GM19025 (cell line): ENCODE measurements around the gene RELB.
"Not testable (repeated sequence)": the region's sequence is repeated elsewhere in the genome, so short reads cannot be mapped to it uniquely, and the experiment has no call there.

Source experiments
- ATAC-seq: cut with Tn5 transposase; IDR thresholded peaks from one replicate; pipeline ENCODE4 v1.9.1; 2021; ENCODE audit warnings: mild to moderate bottlenecking, low read depth, moderate library complexity; ENCODE audit not compliant: unreplicated experiment

RELB gene, protein sequence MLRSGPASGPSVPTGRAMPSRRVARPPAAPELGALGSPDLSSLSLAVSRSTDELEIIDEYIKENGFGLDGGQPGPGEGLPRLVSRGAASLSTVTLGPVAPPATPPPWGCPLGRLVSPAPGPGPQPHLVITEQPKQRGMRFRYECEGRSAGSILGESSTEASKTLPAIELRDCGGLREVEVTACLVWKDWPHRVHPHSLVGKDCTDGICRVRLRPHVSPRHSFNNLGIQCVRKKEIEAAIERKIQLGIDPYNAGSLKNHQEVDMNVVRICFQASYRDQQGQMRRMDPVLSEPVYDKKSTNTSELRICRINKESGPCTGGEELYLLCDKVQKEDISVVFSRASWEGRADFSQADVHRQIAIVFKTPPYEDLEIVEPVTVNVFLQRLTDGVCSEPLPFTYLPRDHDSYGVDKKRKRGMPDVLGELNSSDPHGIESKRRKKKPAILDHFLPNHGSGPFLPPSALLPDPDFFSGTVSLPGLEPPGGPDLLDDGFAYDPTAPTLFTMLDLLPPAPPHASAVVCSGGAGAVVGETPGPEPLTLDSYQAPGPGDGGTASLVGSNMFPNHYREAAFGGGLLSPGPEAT

DNA sequence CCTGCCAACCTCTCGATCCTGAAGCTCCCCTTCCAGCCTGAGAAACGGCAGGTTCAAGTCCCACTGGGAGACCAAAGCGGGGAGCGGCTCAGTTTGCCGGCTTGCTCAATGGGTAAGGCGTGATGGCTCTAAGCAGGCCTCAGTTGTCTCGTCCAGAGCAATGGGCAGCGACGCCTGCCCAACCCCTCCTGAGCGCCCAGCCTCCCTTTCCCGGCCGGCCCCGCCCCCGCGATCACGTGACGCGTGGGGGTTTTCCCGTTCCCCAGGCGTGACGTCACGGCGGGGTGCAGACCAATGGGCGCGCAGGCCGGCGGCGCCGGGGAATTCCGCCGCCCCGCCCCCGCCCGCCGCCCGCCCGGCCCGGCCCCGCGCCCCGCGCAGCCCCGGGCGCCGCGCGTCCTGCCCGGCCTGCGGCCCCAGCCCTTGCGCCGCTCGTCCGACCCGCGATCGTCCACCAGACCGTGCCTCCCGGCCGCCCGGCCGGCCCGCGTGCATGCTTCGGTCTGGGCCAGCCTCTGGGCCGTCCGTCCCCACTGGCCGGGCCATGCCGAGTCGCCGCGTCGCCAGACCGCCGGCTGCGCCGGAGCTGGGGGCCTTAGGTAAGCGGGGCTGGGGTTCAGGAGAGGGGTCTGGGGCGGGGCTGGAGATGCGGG is at the start of gene RELB:
Gene RELB (plus strand): TSS at position 378 of the 653 bp plus-strand sequence. CDS start 116 bp downstream, at position 494.
- ATAC-seq = peak; percentile 62

DNA sequence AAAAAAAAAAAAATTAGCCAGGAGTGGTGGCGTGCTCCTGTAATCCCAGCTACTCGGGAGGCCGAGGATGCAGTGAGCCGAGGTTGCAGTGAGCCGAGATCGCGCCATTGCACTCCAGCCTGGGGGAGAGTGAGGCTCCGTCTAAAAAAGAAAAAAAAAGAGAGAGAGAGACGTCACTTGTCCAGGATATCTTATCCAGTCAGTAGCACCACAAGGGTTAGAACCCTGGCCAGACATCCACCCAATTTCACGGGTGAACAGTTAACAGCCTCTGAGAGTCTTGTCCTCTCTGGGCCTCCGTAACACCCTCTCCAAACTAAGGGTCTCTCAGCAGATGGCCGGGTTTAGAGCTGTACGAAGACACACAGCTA is 47.0 kb upstream of the RELB start:
- ATAC-seq = no peak

GRCh38 chr19:44954649-44955504 is 46.4 kb upstream of the RELB start, which contains the start of gene CLPTM1:
CLPTM1 (plus strand) TSS chr19:44955380; CDS start chr19:44955396, 16 bp downstream.
- peak; percentile 75 for ATAC-seq

DNA sequence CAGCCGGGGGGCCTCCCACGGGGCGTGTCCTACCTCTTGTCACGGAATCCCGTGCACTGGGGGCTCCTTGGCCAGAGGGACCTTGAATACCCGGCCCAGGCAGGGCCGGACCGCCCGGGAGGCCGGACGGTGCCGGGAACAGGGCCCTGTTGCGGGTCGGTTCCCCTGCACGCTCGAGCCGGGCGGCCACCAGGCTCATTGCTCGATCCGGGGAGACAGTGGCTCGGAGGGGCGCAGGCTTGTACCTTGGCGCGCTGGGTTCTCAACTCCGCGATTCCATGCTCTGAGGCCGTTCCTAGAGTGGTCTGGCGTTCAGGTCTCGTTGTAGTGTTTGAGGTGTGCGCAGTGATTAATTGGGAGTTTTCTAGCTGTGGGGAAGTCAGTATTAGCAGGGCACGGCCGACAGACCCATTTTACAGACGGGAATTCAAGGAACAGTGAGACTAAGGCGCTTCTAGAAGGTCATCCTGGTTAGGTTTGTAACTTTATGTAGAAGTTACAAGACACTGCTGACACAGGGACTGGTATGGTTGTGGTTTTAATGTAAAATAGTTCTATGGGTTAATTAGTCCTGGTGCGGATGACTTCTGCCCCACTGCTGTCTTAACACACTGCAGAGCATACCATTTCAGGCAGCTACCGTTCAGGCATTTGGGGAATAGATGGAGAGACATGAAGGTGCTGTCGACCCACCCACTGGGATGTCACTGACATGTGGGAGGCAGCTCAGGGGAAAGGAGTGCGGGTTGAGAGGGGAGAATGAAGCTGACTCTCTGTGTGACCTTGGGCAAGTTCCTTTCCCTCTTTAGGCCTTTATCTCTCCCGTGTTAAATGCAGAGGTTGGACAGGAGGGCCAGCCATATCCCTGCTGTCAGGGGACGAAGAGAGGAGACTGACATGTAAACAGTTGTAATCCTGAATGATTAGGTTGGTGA is 45.5 kb upstream of the RELB start:
- ATAC-seq = peak; percentile 11

DNA sequence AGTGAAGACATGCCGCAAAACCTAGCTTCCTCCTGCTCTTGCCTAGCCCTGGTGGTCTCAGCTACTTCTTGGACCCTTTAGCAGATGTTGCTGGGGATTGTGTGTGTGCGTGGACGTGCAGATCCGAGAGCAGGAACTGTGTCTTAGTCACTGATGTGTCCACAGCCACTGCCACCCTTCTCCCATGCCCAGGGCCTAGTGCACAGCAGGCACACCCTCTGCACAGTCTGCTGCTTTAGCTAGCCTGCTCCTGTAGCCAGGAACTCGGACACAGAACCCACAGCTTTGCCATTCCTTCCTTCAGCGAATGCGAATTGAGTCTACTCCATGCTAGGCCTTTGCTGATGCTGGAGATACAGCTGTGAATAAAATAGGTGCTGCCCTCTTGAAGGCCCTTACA is 43.7 kb upstream of the RELB start:
- ATAC-seq = no peak

GRCh38 chr19:44958090-44958489 is 43.2 kb upstream of the RELB start:
- no peak for ATAC-seq

GRCh38 chr19:44959691-44960090 is 41.6 kb upstream of the RELB start:
- ATAC-seq = no peak

DNA sequence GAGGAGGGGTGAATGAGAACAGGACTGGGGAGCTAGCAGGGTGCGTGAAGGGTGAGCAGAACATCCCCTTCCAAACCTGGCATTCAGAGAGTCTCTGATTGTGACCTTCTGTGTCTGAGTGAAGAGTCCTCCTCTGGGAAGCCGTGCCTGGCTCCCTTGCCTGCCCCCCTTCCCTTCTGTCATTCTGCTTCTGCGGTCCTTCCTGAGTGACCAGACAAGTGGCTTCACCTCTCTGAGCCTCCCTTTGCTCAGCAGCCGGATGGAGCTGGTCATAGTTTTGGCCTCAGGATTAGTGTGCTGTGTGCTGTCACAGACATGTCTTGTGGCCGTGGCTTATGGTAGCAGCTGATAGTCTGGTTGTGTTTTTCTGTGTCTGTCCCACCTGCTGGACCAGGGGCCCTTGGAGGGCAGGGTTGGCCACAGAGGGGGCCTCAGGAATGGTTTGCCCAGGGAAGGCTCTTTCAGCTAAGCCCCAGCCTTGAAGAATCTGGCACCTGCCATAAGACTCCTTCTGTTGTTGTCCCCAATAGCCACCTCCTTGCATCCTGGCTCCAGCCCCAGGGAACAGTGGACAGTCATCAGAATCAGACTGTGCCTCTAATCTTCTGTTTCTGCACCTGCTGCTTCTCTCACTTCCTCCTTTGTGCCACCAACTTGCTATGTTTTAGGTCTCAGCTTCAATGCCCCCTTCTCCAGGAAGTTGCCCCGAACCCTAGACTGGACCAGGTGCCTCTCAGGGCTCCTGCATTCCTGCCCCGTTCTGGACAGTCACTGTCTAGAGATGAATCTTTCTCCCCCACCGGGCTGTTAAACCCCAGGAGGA is 40.1 kb upstream of the RELB start:
- ATAC-seq = no peak

- no peak for ATAC-seq
Observed at GRCh38 chr19:44961821-44962220, 39.4 kb upstream of the RELB start.

- ATAC-seq = no peak
Observed at GRCh38 chr19:44968118-44968517, 33.1 kb upstream of the RELB start.

DNA sequence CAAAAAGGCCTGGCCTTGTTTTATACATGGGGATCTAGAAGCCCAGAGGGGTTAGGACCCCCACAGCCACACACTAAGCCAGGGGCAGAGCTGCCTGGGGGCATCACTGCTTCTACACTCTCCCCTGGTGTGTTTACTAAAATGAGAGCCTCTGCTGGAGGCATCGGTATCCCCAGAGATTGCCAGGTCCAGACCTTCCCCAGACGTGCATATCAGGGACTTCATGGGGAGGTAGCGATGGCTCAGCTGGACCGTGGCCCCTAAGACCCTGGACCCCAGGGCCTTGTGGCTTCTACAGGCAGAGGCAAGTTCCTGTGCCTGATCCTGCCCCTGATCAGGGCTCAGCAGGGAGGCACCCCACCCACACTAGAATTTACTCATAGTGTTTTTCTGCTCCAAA is 32.6 kb upstream of the RELB start:
- no peak for ATAC-seq

DNA sequence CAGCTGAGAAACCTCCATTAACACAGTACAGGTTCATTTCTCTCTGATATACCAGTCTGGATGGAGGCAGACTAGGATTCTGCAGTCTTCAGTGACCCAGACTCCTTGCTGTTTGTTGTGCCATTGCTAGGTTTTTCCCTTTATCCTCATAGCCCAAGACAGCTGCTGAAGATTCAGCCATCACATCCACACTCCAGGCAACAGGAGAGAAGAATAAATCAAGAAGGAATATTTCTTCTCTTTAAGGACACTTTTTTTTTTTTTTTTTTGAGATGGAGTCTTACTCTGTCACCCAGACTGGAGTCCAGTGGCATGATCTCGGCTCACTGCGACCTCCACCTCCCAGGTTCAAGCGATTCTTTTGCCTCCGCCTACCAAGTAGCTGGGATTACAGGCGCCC is 31.8 kb upstream of the RELB start:
- no peak for ATAC-seq

GRCh38 chr19:44971451-44971850 is 29.8 kb upstream of the RELB start:
- ATAC-seq = not testable (repeated sequence)

DNA sequence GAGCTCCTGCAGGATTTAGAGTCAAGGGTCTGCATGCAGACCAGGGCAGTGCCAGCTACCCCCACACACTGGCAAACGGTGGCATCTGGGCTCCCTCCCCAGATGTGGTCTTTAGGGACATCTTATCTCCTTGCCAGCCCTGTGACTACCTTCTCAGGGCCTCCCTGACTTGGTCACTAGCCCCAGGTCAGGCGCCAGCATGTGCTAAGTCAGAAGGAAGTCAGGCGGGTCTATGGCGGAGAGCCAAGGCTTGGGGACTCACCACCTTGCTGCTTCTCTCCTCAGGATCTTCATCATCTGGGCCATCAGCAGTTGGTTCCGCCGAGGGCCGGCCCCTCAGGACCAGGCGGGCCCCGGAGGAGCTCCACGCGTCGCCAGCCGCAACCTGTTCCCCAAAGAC is 28.5 kb upstream of the RELB start:
- ATAC-seq = no peak

DNA sequence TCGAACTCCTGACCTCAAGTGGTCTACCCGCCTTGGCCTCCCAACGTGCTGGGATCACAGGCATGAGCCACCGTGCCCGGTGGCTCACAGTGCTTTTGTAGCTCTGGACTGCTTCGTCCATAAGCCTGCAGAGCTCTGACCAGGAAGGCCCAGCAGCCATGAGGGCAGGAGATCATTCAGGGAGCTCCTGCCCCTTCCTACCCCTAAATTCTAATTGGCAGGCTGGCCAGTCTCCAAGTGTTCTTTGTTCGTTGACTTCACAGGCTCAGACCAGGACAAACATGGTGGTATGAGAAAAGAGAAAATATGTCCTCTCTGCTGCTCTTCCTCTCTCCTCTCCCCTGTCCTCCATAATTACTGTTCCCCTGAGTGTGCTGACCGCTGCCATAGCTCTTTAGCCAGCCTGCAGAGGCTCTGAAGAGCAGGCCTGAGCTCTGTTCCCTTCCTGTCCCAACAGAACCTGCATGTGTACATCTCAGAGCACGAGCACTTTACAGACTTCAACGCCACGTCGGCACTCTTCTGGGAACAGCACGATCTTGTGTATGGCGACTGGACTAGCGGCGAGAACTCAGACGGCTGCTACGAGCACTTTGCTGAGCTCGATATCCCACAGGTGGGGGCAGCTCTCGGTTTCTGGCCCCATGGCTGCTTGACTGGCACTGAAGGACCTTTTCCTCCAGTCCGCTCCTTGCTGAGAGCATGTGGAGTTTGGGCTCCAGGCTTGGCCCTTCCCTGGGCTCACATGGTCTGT is 27.1 kb upstream of the RELB start:
- no peak for ATAC-seq

DNA sequence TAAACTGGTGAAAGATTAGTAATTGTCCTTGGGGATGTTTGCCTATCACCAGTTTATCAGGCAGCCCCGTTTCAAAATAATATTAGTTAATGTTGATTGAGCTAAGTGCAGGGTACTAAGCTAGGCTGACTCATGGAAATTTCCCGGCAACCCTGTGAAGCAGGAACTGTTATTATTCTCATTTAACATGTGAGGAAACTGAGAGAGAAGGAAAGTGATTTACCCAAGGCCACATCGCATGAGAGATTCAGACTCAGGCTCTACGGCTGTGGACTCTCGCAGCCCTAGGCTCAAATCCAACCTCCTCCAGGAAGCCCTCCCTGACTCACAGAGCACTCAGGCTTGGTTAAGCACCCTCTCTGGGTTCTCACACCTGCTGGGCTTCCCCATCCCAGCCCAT is 26.4 kb upstream of the RELB start:
- no peak for ATAC-seq

DNA sequence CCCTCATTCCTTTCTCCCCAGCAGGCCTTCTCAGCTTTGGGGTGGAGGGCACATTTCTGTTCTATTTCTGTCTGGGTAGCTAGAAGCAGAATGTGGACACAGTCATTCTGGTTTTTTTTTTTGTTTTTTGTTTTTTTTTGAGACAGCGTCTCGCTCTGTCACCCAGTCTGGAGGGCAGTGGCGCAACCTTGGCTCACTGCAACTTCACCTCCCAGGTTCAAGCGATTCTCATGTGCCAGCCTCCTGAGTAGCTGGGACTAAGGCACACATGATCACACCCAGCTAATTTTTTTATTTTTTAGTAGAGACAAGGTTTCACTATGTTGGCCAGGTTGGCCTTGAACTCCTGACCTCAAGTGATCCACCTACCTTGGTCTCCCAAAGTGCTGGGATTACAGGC is 25.8 kb upstream of the RELB start:
- ATAC-seq = no peak

- ATAC-seq = no peak
Observed at GRCh38 chr19:44984005-44984404, 17.3 kb upstream of the RELB start.
